HEK293 (cell line): ENCODE data around the gene TSPAN9.

ENCODE experiments used
- CTCF ChIA-PET: fragments of 350-600 bp; formaldehyde crosslinking; extraction: SDS; loops from one replicate; lab custom pipeline; 2021; ENCODE audit warnings: antibody characterized with exemption; lab: Yijun Ruan, JAX
- POLR2A ChIA-PET: fragments of 300-600 bp; formaldehyde crosslinking; extraction: SDS; loops from one replicate; lab custom pipeline; 2020; ENCODE audit warnings: antibody characterized with exemption, inconsistent platforms; lab: Yijun Ruan, JAX
- H3K27ac ChIP-seq: fragments of 200-500 bp; sonication (Bioruptor generic); 2 replicates; pipeline ENCODE4 v1.5.1; 2014; ENCODE audit warnings: low read depth, low read length, control low read depth, inconsistent platforms; ENCODE audit errors: extremely low read depth
- H3K36me3 ChIP-seq, 2 experiments: fragments of 200-500 bp in 1 of 2; sonication (Bioruptor generic) in 1 of 2; 1 replicate in 1 of 2; 2 replicates in 1 of 2; pipeline ENCODE4 v1.5.1; 2014 to 2017; ENCODE audit warnings: inconsistent platforms in 2 of 2, low read length in 2 of 2; ENCODE audit not compliant: control insufficient read depth in 2 of 2, insufficient read depth in 1 of 2
- H3K4me1 ChIP-seq: fragments of 200-500 bp; sonication (Bioruptor generic); 2 replicates; pipeline ENCODE4 v1.5.1; 2014; ENCODE audit warnings: mild to moderate bottlenecking, low read length, inconsistent platforms; ENCODE audit not compliant: control insufficient read depth, insufficient read depth
- H3K4me3 ChIP-seq: 2 replicates; pipeline ENCODE4 v1.5.1; 2011; ENCODE audit warnings: low read depth, mild to moderate bottlenecking, control low read depth, low read length, moderate library complexity
- H3K9me3 ChIP-seq: fragments of 200-500 bp; sonication (Bioruptor generic); 2 replicates; pipeline ENCODE4 v1.5.1; 2014; ENCODE audit warnings: low read depth, low read length, inconsistent platforms; ENCODE audit not compliant: control insufficient read depth, insufficient read depth
- CTCF ChIP-seq: fragments of 450-650 bp; formaldehyde crosslinking; IDR thresholded peaks from 2 replicates; pipeline ENCODE4 v1.5.1; 2016; ENCODE audit warnings: missing biosample characterization, missing genetic modification characterization
- HOXA7 ChIP-seq: sonication (generic); formaldehyde crosslinking; IDR thresholded peaks from 2 replicates; pipeline ENCODE4 v1.8.1; 2022; ENCODE audit warnings: missing genetic modification reagents, borderline replicate concordance
- MEIS1 ChIP-seq: sonication (generic); formaldehyde crosslinking; IDR thresholded peaks from 2 replicates; pipeline ENCODE4 v1.8.1; 2022; ENCODE audit warnings: missing genetic modification reagents, mild to moderate bottlenecking, borderline replicate concordance
- PRDM10 ChIP-seq: fragments of 450-650 bp; formaldehyde crosslinking; IDR thresholded peaks from 2 replicates; pipeline ENCODE4 v1.5.1; 2016; ENCODE audit warnings: missing biosample characterization, missing genetic modification characterization
- REPIN1 ChIP-seq: fragments of 450-650 bp; formaldehyde crosslinking; IDR thresholded peaks from 2 replicates; pipeline ENCODE4 v1.5.1; 2017; ENCODE audit warnings: missing biosample characterization, missing genetic modification characterization, low read depth
- SALL2 ChIP-seq: fragments of 450-650 bp; formaldehyde crosslinking; IDR thresholded peaks from 2 replicates; pipeline ENCODE4 v1.5.0; 2017; ENCODE audit warnings: missing biosample characterization, mild to moderate bottlenecking, missing genetic modification characterization, borderline replicate concordance
- SCRT1 ChIP-seq: fragments of 450-650 bp; formaldehyde crosslinking; IDR thresholded peaks from 2 replicates; pipeline ENCODE4 v1.5.1; 2016; ENCODE audit warnings: missing biosample characterization, missing genetic modification characterization, borderline replicate concordance
- WT1 ChIP-seq: fragments of 450-650 bp; formaldehyde crosslinking; IDR thresholded peaks from 2 replicates; pipeline ENCODE4 v1.5.1; 2016; ENCODE audit warnings: missing biosample characterization, missing genetic modification characterization
- ZEB2 ChIP-seq: fragments of 450-650 bp; formaldehyde crosslinking; IDR thresholded peaks from 2 replicates; pipeline ENCODE4 v1.5.1; 2016; ENCODE audit warnings: missing biosample characterization, missing genetic modification characterization
- ZNF10 ChIP-seq: fragments of 450-650 bp; formaldehyde crosslinking; IDR thresholded peaks from 2 replicates; pipeline ENCODE4 v1.5.1; 2017; ENCODE audit warnings: missing biosample characterization, missing genetic modification characterization
- ZNF23 ChIP-seq: fragments of 450-650 bp; formaldehyde crosslinking; IDR thresholded peaks from 2 replicates; pipeline ENCODE4 v1.5.1; 2016; ENCODE audit warnings: missing biosample characterization, missing genetic modification characterization, borderline replicate concordance
- ZNF311 ChIP-seq: fragments of 450-650 bp; formaldehyde crosslinking; IDR thresholded peaks from 2 replicates; pipeline ENCODE4 v1.5.1; 2017; ENCODE audit warnings: missing biosample characterization, missing genetic modification characterization, borderline replicate concordance
- ZNF433 ChIP-seq: fragments of 450-650 bp; formaldehyde crosslinking; IDR thresholded peaks from 2 replicates; pipeline ENCODE4 v1.5.1; 2016; ENCODE audit warnings: missing biosample characterization, missing genetic modification characterization, low read depth
- ZNF513 ChIP-seq: fragments of 450-650 bp; IDR thresholded peaks from 2 replicates; pipeline ENCODE4 v1.5.1; 2018; ENCODE audit warnings: missing biosample characterization, missing genetic modification characterization
- ZNF518A ChIP-seq: fragments of 450-650 bp; formaldehyde crosslinking; conservative IDR thresholded peaks from 2 replicates; pipeline ENCODE4 v1.5.1; 2016; ENCODE audit warnings: low read depth, missing biosample characterization, missing genetic modification characterization
- ZNF521 ChIP-seq: fragments of 450-650 bp; formaldehyde crosslinking; IDR thresholded peaks from 2 replicates; pipeline ENCODE4 v1.5.1; 2017; ENCODE audit warnings: missing biosample characterization, mild to moderate bottlenecking, missing genetic modification characterization
- ZNF549 ChIP-seq: fragments of 450-650 bp; IDR thresholded peaks from 2 replicates; pipeline ENCODE4 v1.5.1; 2018; ENCODE audit warnings: missing biosample characterization, missing genetic modification characterization, mild to moderate bottlenecking, inconsistent platforms, moderate library complexity
- ZNF645 ChIP-seq: fragments of 450-650 bp; formaldehyde crosslinking; IDR thresholded peaks from 2 replicates; pipeline ENCODE4; 2016; ENCODE audit warnings: missing biosample characterization, missing genetic modification characterization
- ZNF654 ChIP-seq: fragments of 450-650 bp; formaldehyde crosslinking; IDR thresholded peaks from 2 replicates; pipeline ENCODE4 v1.5.1; 2016; ENCODE audit warnings: low read depth, missing biosample characterization, missing genetic modification characterization
- ZSCAN16 ChIP-seq: fragments of 450-650 bp; formaldehyde crosslinking; IDR thresholded peaks from 2 replicates; pipeline ENCODE4 v1.5.1; 2016; ENCODE audit warnings: missing biosample characterization, missing genetic modification characterization
- ZSCAN30 ChIP-seq: fragments of 450-650 bp; IDR thresholded peaks from 2 replicates; pipeline ENCODE4 v1.5.1; 2018; ENCODE audit warnings: missing biosample characterization, mild to moderate bottlenecking, missing genetic modification characterization, moderate library complexity

The TSPAN9 gene

GRCh38 chr12:3041558-3042164, 35.5 kb upstream of the TSPAN9 start:
- TF ChIP-seq ZNF23 (no peak), ZEB2 (tag by site-specific recombination) (no peak), SALL2 (no peak), PRDM10 (0 out of 2 replicates have a peak, but pooled peaks have one; percentile 1), WT1 (tag by site-specific recombination) (0 out of 2 replicates have a peak, but pooled peaks have one; percentile 40), ZNF654 (tag by site-specific recombination) (peak; percentile 81), CTCF (peak; percentile 33; the same call in 1 of the 2 replicates), ZSCAN16 (tag by site-specific recombination) (no peak), ZSCAN30 (tag by site-specific recombination) (peak; percentile 43; the same call in 1 of the 2 replicates)
- ChIA-PET CTCF (interaction anchor here (0.6 to 2.0 kb wide), 25 partner anchors 9 to 677 kb away, joined by 3 to 13 read pairs (median 4); no protein-coding TSS in a partner anchor), POLR2A (interaction anchor here (0.6 to 1.3 kb wide), 4 partner anchors 9 to 157 kb away, joined by 3 to 5 read pairs (median 4); partner anchors contain the start of gene TULP3)
- peaks cover 0 to 23% of the 10 kb centered on the region in 2 experiments; a peak in 1 of 3 replicates for H3K36me3 ChIP-seq
- H3K4me3 ChIP-seq = no peak overlapping the region
- H3K4me1 ChIP-seq = no peaks in the 10 kb centered on the region
- H3K27ac ChIP-seq = no peak overlapping the region
- no peaks in the 10 kb centered on the region for H3K9me3 ChIP-seq

GRCh38 chr12:3042394-3042793, 34.8 kb upstream of the TSPAN9 start:
- Histone ChIP-seq H3K9me3 (no peaks in the 10 kb centered on the region), H3K36me3 (peaks cover 0 to 23% of the 10 kb centered on the region in 2 experiments; a peak in 1 of 3 replicates), H3K27ac (no peak overlapping the region), H3K4me3 (no peak overlapping the region), H3K4me1 (no peaks in the 10 kb centered on the region)
- POLR2A ChIA-PET = interaction anchor here (1.2 to 1.3 kb wide), 2 partner anchors 8 to 151 kb away, joined by 3 to 5 read pairs; partner anchors contain the start of gene TULP3
- CTCF ChIA-PET = interaction anchor here (0.7 to 2.0 kb wide), 22 partner anchors 8 to 359 kb away, joined by 3 to 13 read pairs (median 4); no protein-coding TSS in a partner anchor
- TF ChIP-seq SCRT1 (tag by site-specific recombination) = no peak
- TF ChIP-seq ZNF10 (tag by site-specific recombination) = no peak
- TF ChIP-seq HOXA7 (CRISPR knock-in tag) = no peak
- TF ChIP-seq MEIS1 (CRISPR knock-in tag) = no peak
- no peak for TF ChIP-seq ZNF518A
- no peak for TF ChIP-seq ZNF513 (tag by site-specific recombination)
- TF ChIP-seq ZNF645 = no peak
- TF ChIP-seq ZNF433 (tag by site-specific recombination) = no peak
- no peak for TF ChIP-seq REPIN1 (tag by site-specific recombination)
- no peak for TF ChIP-seq ZNF549 (tag by site-specific recombination)
- TF ChIP-seq ZNF521 = no peak
- no peak for TF ChIP-seq ZNF311 (tag by site-specific recombination)
